DOHH2 (cell line): ENCODE measurements around the gene GRHL3.

Experiments used
- H3F3A ChIP-seq: fragments of 200-600 bp; sonication (generic), shearing (Covaris generic); 2 replicates; pipeline ENCODE4 v1.6.0; 2016; ENCODE audit warnings: antibody characterized with exemption, mild to moderate bottlenecking; ENCODE audit not compliant: control insufficient read depth, insufficient read depth
- H3K27ac ChIP-seq: fragments of 200-600 bp; sonication (generic); 2 replicates; pipeline ENCODE4 v1.5.1; 2014; ENCODE audit warnings: low read depth, mild to moderate bottlenecking, low read length, moderate library complexity
- H3K27me3 ChIP-seq: fragments of 200-600 bp; sonication (generic); 2 replicates; pipeline ENCODE4 v1.6.1; 2014; ENCODE audit warnings: mild to moderate bottlenecking, low read length, mixed read lengths; ENCODE audit not compliant: control insufficient read depth
- H3K36me3 ChIP-seq: fragments of 200-600 bp; sonication (generic); 2 replicates; pipeline ENCODE4 v1.6.1; 2014; ENCODE audit warnings: mild to moderate bottlenecking, low read length, moderate library complexity, mixed read lengths; ENCODE audit not compliant: control insufficient read depth
- H3K4me1 ChIP-seq: fragments of 200-600 bp; sonication (generic); 2 replicates; pipeline ENCODE4 v1.6.1; 2014; ENCODE audit warnings: mild to moderate bottlenecking, low read length, mixed read lengths; ENCODE audit not compliant: control insufficient read depth
- H3K4me2 ChIP-seq: fragments of 200-600 bp; sonication (generic); 2 replicates; pipeline ENCODE4 v1.6.0; 2014; ENCODE audit warnings: mild to moderate bottlenecking, low read length, moderate library complexity
- H3K4me3 ChIP-seq: fragments of 200-600 bp; sonication (generic); 2 replicates; pipeline ENCODE4 v1.5.1; 2014; ENCODE audit warnings: mild to moderate bottlenecking, low read length, mixed read lengths
- H3K79me2 ChIP-seq: fragments of 200-600 bp; sonication (generic); 2 replicates; pipeline ENCODE4 v1.6.1; 2014; ENCODE audit warnings: mild to moderate bottlenecking, low read length, mixed read lengths; ENCODE audit not compliant: control insufficient read depth
- H3K9me2 ChIP-seq: fragments of 200-600 bp; sonication (generic); replicated peaks from 2 replicates; pipeline ENCODE4 v1.6.1; 2014; ENCODE audit warnings: mild to moderate bottlenecking, low read length, mixed read lengths; ENCODE audit not compliant: control insufficient read depth
- H3K9me3 ChIP-seq: fragments of 200-600 bp; sonication (generic); 2 replicates; pipeline ENCODE4 v1.6.1; 2014; ENCODE audit warnings: antibody characterized with exemption, low read length, mixed read lengths; ENCODE audit not compliant: control insufficient read depth, insufficient read depth
- H4K20me1 ChIP-seq: fragments of 200-600 bp; sonication (generic); 2 replicates; pipeline ENCODE4 v1.6.0; 2014; ENCODE audit warnings: low read depth, mild to moderate bottlenecking, antibody characterized with exemption, low read length, moderate library complexity; ENCODE audit not compliant: control insufficient read depth, insufficient read depth
- CTCF ChIP-seq: fragments of 200-600 bp; sonication (generic); IDR thresholded peaks from one replicate; pipeline ENCODE4 v1.5.1; 2014; ENCODE audit warnings: antibody characterized with exemption, mild to moderate bottlenecking, low read depth, low read length; ENCODE audit not compliant: poor library complexity, severe bottlenecking
- EZH2phosphoT487 ChIP-seq: fragments of 200-600 bp; sonication (generic); IDR thresholded peaks from 2 replicates; pipeline ENCODE4 v1.6.1; 2017; ENCODE audit warnings: borderline replicate concordance, mild to moderate bottlenecking, antibody characterized with exemption, low read length, moderate library complexity, mixed read lengths

GRHL3 gene

GRCh38 chr1:24295535-24295934 is 23.6 kb upstream of the GRHL3 start:
- H3K27ac ChIP-seq, result no peak overlapping the region
- no peaks in the 10 kb centered on the region for H3K9me3 ChIP-seq
- no peaks in the 10 kb centered on the region for H3K36me3 ChIP-seq
- H4K20me1 ChIP-seq, result no peaks in the 10 kb centered on the region
- H3K4me3 ChIP-seq, result no peak overlapping the region
- no peaks in the 10 kb centered on the region for H3K79me2 ChIP-seq
- no peak overlapping the region for H3K4me2 ChIP-seq
- H3K9me2 ChIP-seq, result no peaks in the 10 kb centered on the region
- H3K27me3 ChIP-seq, result peaks cover 7% of the 10 kb centered on the region; the same call in 1 of the 2 replicates
- H3K4me1 ChIP-seq, result no peaks in the 10 kb centered on the region
- no peaks in the 10 kb centered on the region for H3F3A ChIP-seq
- TF ChIP-seq CTCF (no peak), EZH2phosphoT487 (no peak)

GRCh38 chr1:24297187-24297851 is 21.8 kb upstream of the GRHL3 start:
- Histone ChIP-seq H3K4me3 (no peak overlapping the region), H3K9me3 (no peaks in the 10 kb centered on the region), H3K79me2 (no peaks in the 10 kb centered on the region), H3F3A (no peaks in the 10 kb centered on the region), H3K4me2 (no peak overlapping the region), H3K27ac (no peak overlapping the region), H3K36me3 (no peaks in the 10 kb centered on the region), H3K9me2 (no peaks in the 10 kb centered on the region), H4K20me1 (no peaks in the 10 kb centered on the region), H3K27me3 (peaks cover 18% of the 10 kb centered on the region), H3K4me1 (no peaks in the 10 kb centered on the region)
- no peak for TF ChIP-seq CTCF

GRCh38 chr1:24297852-24298232 is 21.3 kb upstream of the GRHL3 start:
- no peak overlapping the region for H3K4me2 ChIP-seq
- TF ChIP-seq CTCF (no peak), EZH2phosphoT487 (no peak)
- H3K36me3 ChIP-seq, result no peaks in the 10 kb centered on the region
- H3F3A ChIP-seq, result no peaks in the 10 kb centered on the region
- H3K4me1 ChIP-seq, result no peaks in the 10 kb centered on the region
- H3K27me3 ChIP-seq, result peaks cover 18% of the 10 kb centered on the region
- H3K9me2 ChIP-seq, result no peaks in the 10 kb centered on the region
- H3K79me2 ChIP-seq, result no peaks in the 10 kb centered on the region
- H3K27ac ChIP-seq, result no peak overlapping the region
- H3K4me3 ChIP-seq, result no peak overlapping the region
- H3K9me3 ChIP-seq, result no peaks in the 10 kb centered on the region
- no peaks in the 10 kb centered on the region for H4K20me1 ChIP-seq
